ENCODE measurements around the gene CDR2. TPM values are rescaled to one million over a fixed set of nuclear protein-coding genes. Genes with fewer than 3 reads are reported as not detected.
"Not testable (repeated sequence)": the region's sequence is repeated elsewhere in the genome, so short reads cannot be mapped to it uniquely, and the experiment has no call there.

Gene CDR2
- total RNA-seq, result 10 to 100 TPM; 68.7 to 78.3 TPM
- polyA plus RNA-seq, result 10 to 100 TPM; 46.8 to 91.0 (median 66.9) TPM
- total RNA-seq, result 38.4 to 134 (median 98.3) reads per million in 6 experiments

DNA sequence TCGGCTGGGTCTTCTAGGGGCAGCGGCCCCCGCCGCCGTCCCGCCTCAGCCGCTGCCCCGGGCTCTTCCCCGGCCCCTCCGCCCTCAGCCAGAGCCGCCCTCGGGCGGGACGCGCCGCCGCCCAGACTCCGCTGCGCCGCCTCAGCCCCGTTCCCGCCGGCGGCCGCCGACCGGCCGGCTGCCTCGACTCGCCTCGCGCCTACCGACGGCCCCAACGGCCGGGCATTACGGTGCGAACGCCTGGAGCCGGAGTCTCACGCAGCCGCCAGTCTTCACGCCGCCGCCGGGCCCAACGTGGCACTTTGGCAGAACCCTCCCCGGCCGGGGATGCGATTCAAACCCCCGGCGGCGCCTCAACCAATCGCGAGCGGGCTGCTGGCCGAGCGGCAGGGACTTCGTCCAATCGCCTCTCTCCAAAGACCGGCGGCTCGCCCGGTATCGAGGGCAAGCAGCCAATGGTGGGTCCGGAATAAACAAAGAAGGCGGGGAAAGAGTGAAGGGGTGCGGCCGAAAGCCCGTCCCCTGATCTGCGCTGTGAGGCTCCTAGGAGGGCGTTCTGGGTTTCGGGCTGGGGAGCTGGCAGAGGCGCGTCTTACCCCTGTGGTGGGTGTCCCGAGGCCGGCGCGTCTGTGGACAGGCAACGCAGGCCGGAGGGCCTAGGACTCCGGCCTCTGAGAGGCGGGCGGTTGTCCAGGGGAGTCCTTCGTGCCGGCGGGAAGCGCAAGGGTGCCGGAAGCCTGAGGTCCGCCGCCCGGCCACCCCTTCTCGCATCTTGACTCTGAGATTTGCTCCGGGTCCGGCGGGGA lies at the start of gene CDR2:
Gene CDR2, minus strand, starts transcription at position 309 of the 806 bp plus-strand sequence. CDS start 310 bp downstream, outside the sequence.
- Mint-ChIP-seq H3K4me3 (peak within 1 kb of the TSS; percentile 93 to 99 (median 97)), H3K4me1 (peaks cover 16 to 54% (median 49%) of the 10 kb centered on the region in 4 donors), H3K36me3 (peaks cover 0 to 21% (median 2%) of the 10 kb centered on the region in 3 donors), H3K27me3 (no peaks in the 10 kb centered on the region), H3K27ac (peak within 1 kb of the TSS; percentile 87 to 98 (median 95)), H3K9me3 (no peaks in the 10 kb centered on the region)
- POLR2A ChIA-PET, result interaction anchor here (0.6 to 9.1 kb wide), 14 partner anchors 9 to 422 kb away, joined by 3 to 193 read pairs (median 6); partner anchors contain the start of gene UQCRC2
- DNase-seq (peak; percentile 95 to 99 (median 98)), ATAC-seq (peak; percentile 92)

DNA sequence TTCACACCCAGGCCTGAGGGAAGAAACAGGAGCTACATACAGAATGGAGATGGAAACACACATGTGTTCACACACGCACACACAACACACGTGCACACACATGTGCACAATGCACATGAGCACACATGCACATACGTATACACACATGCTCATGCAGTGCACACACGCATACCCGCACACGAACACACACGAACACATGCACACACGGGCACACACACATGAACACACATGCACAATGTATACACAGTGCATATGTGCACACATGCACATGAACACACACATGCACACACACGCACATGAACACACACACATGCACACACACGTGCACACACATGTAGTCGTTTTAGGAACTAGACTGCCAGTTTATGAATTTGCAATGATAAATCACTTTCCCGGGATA lies 49.3 kb upstream of the CDR2 start:
- H3K27ac Mint-ChIP-seq, result peak overlapping the region in 4 of 10 donors; percentile 5 to 60 (median 26)
- H3K9me3 Mint-ChIP-seq, result no peaks in the 10 kb centered on the region
- DNase-seq, result no peak
- no peak overlapping the region for H3K4me3 Mint-ChIP-seq
- no peaks in the 10 kb centered on the region for H3K27me3 Mint-ChIP-seq
- peaks cover 0 to 57% (median 10%) of the 10 kb centered on the region in 3 donors for H3K36me3 Mint-ChIP-seq
- H3K4me1 Mint-ChIP-seq, result peaks cover 0 to 5% (median 0%) of the 10 kb centered on the region in 4 donors
- ATAC-seq, result no peak
- POLR2A ChIA-PET, result interaction anchor here (0.6 kb wide), 1 partner anchor 27 kb away, joined by 3 read pairs; no protein-coding TSS in a partner anchor

- H3K4me1 Mint-ChIP-seq, result peaks cover 0 to 5% (median 0%) of the 10 kb centered on the region in 4 donors
- ATAC-seq (no peak), DNase-seq (no peak)
- no peaks in the 10 kb centered on the region for H3K27me3 Mint-ChIP-seq
- H3K27ac Mint-ChIP-seq, result peak overlapping the region in 3 of 10 donors; percentile 6 to 71 (median 37)
- H3K9me3 Mint-ChIP-seq, result no peaks in the 10 kb centered on the region
- POLR2A ChIA-PET, result no interaction called here
- no peak overlapping the region for H3K4me3 Mint-ChIP-seq
- H3K36me3 Mint-ChIP-seq, result peaks cover 0 to 42% (median 10%) of the 10 kb centered on the region in 3 donors
Measured at GRCh38 chr16:22421136-22421535, 46.7 kb upstream of the CDR2 start.

DNA sequence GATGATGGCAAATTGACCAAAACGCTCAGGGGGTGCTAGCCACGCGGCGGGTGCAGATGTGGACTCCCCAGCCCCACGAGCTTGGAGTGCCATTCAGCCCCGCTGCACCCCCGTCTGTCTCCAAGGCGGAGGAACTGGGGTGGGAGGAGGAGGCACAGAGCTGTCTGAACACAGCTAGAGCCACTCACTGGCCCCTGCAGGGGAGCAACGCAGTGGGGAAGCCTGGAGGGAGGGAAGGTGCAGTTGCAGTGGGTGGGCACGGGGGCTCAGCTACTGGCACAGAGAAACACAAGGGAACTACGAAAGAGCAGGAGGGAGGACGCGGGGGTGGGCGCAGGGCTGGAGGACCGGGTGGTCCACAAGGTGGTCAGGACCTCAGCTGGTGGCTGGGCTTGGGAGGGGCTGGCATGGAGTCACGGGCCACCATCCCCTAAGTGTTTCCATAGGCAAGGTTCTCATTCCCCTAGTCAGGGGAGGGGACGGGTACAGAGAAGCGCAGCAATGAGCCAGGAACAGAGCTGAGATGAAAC lies 46.3 kb upstream of the CDR2 start:
- DNase-seq (no peak), ATAC-seq (no peak)
- H3K27ac Mint-ChIP-seq, result no peak overlapping the region
- H3K4me1 Mint-ChIP-seq, result peaks cover 0 to 5% (median 0%) of the 10 kb centered on the region in 4 donors
- no peaks in the 10 kb centered on the region for H3K9me3 Mint-ChIP-seq
- POLR2A ChIA-PET, result no interaction called here
- no peaks in the 10 kb centered on the region for H3K27me3 Mint-ChIP-seq
- H3K4me3 Mint-ChIP-seq, result no peak overlapping the region
- H3K36me3 Mint-ChIP-seq, result peaks cover 0 to 38% (median 10%) of the 10 kb centered on the region in 3 donors

- Mint-ChIP-seq H3K27ac (peak overlapping the region in 2 of 10 donors; percentile 1 to 41), H3K4me1 (peaks cover 0 to 5% (median 0%) of the 10 kb centered on the region in 4 donors), H3K36me3 (peaks cover 0 to 35% (median 10%) of the 10 kb centered on the region in 3 donors), H3K4me3 (no peak overlapping the region), H3K27me3 (no peaks in the 10 kb centered on the region), H3K9me3 (no peaks in the 10 kb centered on the region)
- POLR2A ChIA-PET, result no interaction called here
- DNase-seq (no peak), ATAC-seq (no peak)
Measured at GRCh38 chr16:22419908-22420307, 45.5 kb upstream of the CDR2 start.

DNA sequence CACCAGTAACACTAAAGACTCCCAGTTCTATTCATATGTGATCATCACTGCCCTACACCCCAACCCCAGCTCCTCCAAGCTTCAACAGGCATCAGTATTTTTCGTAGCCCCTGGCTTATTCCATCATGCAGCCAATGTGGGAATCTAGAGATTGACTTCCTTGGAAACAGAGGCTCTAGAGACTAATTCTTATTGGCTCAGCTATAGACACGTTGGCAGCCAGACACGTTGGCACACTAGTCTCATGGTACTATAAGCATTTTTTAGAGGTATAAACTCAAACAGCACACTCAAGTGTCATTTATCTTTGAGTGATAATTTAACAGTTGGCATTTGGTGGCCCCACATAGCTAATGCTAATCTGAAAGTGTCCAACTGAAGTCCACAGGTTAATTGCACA lies 44.4 kb upstream of the CDR2 start:
- Mint-ChIP-seq H3K27ac (peak overlapping the region in 1 of 10 donors; percentile 7), H3K27me3 (no peaks in the 10 kb centered on the region), H3K36me3 (peaks cover 0 to 28% (median 10%) of the 10 kb centered on the region in 3 donors), H3K4me1 (peaks cover 0 to 2% (median 0%) of the 10 kb centered on the region in 4 donors), H3K9me3 (no peaks in the 10 kb centered on the region), H3K4me3 (no peak overlapping the region)
- no peak for DNase-seq
- no peak for ATAC-seq
- POLR2A ChIA-PET, result interaction anchor here (1.1 kb wide), 1 partner anchor 18 kb away, joined by 5 read pairs; no protein-coding TSS in a partner anchor

DNA sequence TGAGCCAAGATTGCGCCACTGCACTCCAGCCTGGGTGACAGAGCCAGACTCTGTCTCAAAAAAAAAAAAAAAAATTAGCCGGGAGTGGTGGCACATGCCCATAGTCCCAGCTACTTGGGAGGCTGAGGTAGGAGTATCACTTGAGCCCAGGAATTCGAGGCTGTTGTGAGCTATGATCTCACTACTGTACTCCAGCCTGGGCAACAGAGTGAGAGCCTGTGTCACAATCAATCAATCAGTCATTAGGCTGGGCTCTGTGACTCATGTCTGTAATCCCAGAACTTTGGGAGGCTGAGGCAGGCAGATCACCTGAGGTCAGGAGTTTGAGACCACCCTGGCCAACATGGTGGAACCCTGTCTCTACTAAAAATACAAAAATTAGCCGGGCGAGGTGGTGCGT lies 43.4 kb upstream of the CDR2 start:
- DNase-seq, H3K27me3 Mint-ChIP-seq, ATAC-seq, H3K27ac Mint-ChIP-seq, H3K4me1 Mint-ChIP-seq, POLR2A ChIA-PET, H3K9me3 Mint-ChIP-seq, H3K4me3 Mint-ChIP-seq: not testable (repeated sequence)
- H3K36me3 Mint-ChIP-seq, result peaks cover 0 to 28% (median 12%) of the 10 kb centered on the region in 3 donors

GRCh38 chr16:22417019-22417418 lies 42.6 kb upstream of the CDR2 start:
- ATAC-seq, result no peak
- Mint-ChIP-seq H3K27me3 (no peaks in the 10 kb centered on the region), H3K4me1 (peaks cover 0 to 2% (median 0%) of the 10 kb centered on the region in 4 donors), H3K4me3 (no peak overlapping the region), H3K27ac (peak overlapping the region in 2 of 10 donors; percentile 12 to 53), H3K9me3 (no peaks in the 10 kb centered on the region), H3K36me3 (peaks cover 0 to 25% (median 12%) of the 10 kb centered on the region in 3 donors)
- POLR2A ChIA-PET, result no interaction called here
- no peak for DNase-seq

GRCh38 chr16:22413819-22414218 lies 39.4 kb upstream of the CDR2 start:
- DNase-seq (no peak), ATAC-seq (no peak)
- no peaks in the 10 kb centered on the region for H3K4me1 Mint-ChIP-seq
- H3K27ac Mint-ChIP-seq, result no peak overlapping the region
- peaks cover 2 to 7% (median 3%) of the 10 kb centered on the region in 3 donors for H3K36me3 Mint-ChIP-seq
- no peak overlapping the region for H3K4me3 Mint-ChIP-seq
- H3K9me3 Mint-ChIP-seq, result peaks cover 0 to 2% (median 0%) of the 10 kb centered on the region in 9 donors
- POLR2A ChIA-PET, result no interaction called here
- no peaks in the 10 kb centered on the region for H3K27me3 Mint-ChIP-seq

GRCh38 chr16:22407486-22407885 lies 33.1 kb upstream of the CDR2 start:
- Mint-ChIP-seq H3K4me3 (no peak overlapping the region), H3K36me3 (peaks cover 4 to 11% (median 5%) of the 10 kb centered on the region in 3 donors), H3K4me1 (peaks cover 4 to 8% (median 6%) of the 10 kb centered on the region in 4 donors), H3K27ac (no peak overlapping the region), H3K27me3 (no peaks in the 10 kb centered on the region), H3K9me3 (peaks cover 0 to 2% (median 0%) of the 10 kb centered on the region in 9 donors)
- no peak for DNase-seq
- ATAC-seq, result no peak
- POLR2A ChIA-PET, result interaction anchor here (0.6 to 0.7 kb wide), 2 partner anchors 20 to 44 kb away, joined by 4 to 5 read pairs; no protein-coding TSS in a partner anchor

- Mint-ChIP-seq H3K4me3 (no peak overlapping the region), H3K4me1 (peaks cover 4 to 8% (median 7%) of the 10 kb centered on the region in 4 donors), H3K9me3 (no peaks in the 10 kb centered on the region), H3K27me3 (no peaks in the 10 kb centered on the region), H3K36me3 (peaks cover 3 to 6% (median 4%) of the 10 kb centered on the region in 3 donors), H3K27ac (peak overlapping the region in 1 of 10 donors; percentile 67)
- DNase-seq (no peak), ATAC-seq (no peak)
- POLR2A ChIA-PET, result no interaction called here
Measured at GRCh38 chr16:22402191-22402590, 27.8 kb upstream of the CDR2 start.

DNA sequence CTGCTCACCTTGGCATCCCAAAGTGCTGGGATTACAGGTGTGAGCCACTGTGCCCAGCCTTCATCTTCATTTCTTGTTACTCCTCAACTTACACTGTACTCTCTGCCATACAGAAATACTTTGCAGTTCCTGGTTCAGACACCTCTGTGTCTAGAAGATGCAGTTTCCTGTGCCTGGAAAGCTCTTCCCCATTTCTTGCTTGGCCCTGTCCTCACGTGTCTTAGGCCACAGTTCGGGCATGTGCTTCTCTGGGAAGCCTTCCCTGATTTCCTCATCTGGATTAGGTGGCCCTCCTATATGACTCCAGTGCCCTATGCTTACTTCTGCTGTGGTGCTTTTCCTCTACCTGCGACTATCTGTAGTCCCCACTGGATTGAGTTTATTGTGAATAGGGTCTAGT lies 26.5 kb upstream of the CDR2 start:
- POLR2A ChIA-PET, result no interaction called here
- no peak for ATAC-seq
- no peak overlapping the region for H3K4me3 Mint-ChIP-seq
- H3K27me3 Mint-ChIP-seq, result no peaks in the 10 kb centered on the region
- peaks cover 2 to 4% (median 3%) of the 10 kb centered on the region in 4 donors for H3K4me1 Mint-ChIP-seq
- no peak for DNase-seq
- H3K27ac Mint-ChIP-seq, result no peak overlapping the region
- H3K9me3 Mint-ChIP-seq, result no peaks in the 10 kb centered on the region
- H3K36me3 Mint-ChIP-seq, result peaks cover 1 to 4% (median 3%) of the 10 kb centered on the region in 3 donors

GRCh38 chr16:22397931-22398330 lies 23.5 kb upstream of the CDR2 start:
- Mint-ChIP-seq H3K27me3 (no peaks in the 10 kb centered on the region), H3K27ac (peak overlapping the region in 1 of 10 donors; percentile 11), H3K4me1 (peaks cover 0 to 2% (median 1%) of the 10 kb centered on the region in 4 donors), H3K36me3 (peaks cover 0 to 4% (median 4%) of the 10 kb centered on the region in 3 donors), H3K4me3 (no peak overlapping the region), H3K9me3 (no peaks in the 10 kb centered on the region)
- POLR2A ChIA-PET, result interaction anchor here (0.7 kb wide), 1 partner anchor 78 kb away, joined by 3 read pairs; no protein-coding TSS in a partner anchor
- DNase-seq (no peak), ATAC-seq (no peak)
